ENCODE measurements around the gene ARHGAP30.
"Not testable (repeated sequence)": the region's sequence is repeated elsewhere in the genome, so short reads cannot be mapped to it uniquely, and the experiment has no call there.

ARHGAP30 gene, protein sequence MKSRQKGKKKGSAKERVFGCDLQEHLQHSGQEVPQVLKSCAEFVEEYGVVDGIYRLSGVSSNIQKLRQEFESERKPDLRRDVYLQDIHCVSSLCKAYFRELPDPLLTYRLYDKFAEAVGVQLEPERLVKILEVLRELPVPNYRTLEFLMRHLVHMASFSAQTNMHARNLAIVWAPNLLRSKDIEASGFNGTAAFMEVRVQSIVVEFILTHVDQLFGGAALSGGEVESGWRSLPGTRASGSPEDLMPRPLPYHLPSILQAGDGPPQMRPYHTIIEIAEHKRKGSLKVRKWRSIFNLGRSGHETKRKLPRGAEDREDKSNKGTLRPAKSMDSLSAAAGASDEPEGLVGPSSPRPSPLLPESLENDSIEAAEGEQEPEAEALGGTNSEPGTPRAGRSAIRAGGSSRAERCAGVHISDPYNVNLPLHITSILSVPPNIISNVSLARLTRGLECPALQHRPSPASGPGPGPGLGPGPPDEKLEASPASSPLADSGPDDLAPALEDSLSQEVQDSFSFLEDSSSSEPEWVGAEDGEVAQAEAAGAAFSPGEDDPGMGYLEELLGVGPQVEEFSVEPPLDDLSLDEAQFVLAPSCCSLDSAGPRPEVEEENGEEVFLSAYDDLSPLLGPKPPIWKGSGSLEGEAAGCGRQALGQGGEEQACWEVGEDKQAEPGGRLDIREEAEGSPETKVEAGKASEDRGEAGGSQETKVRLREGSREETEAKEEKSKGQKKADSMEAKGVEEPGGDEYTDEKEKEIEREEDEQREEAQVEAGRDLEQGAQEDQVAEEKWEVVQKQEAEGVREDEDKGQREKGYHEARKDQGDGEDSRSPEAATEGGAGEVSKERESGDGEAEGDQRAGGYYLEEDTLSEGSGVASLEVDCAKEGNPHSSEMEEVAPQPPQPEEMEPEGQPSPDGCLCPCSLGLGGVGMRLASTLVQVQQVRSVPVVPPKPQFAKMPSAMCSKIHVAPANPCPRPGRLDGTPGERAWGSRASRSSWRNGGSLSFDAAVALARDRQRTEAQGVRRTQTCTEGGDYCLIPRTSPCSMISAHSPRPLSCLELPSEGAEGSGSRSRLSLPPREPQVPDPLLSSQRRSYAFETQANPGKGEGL

DNA sequence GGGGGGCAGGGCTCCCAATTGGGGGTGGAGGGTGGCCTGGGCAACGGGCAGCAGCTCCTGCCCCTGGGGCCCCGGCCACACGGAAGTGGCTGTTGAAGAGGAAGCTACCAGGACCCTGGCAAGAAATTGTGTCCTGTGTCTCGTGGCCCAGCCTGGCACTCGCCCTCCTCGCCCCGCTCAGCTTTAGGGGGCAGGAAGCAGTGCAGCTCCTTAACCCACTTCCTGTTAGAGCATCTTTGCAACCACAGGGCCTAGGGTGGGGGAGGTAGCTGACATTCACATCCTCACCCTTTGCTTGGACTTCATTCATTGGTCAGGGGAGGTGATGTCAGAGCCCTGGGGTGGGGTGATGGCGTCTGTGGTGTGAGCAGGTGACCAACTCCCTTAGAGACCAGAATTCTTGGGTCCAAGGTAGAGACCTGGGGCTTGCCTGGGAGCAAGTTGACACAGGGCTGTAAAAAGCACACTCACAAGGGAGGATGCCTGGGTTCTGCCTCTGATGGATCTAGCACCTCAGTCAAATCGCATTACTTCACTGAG, at the start of gene ARHGAP30:
Gene ARHGAP30, minus strand, starts transcription at position 161 of the 540 bp plus-strand sequence. CDS start 267 bp downstream, outside the sequence.
- peak; percentile 45 for DNase-seq (ENCODE audit: low read depth, low spot score)

DNA sequence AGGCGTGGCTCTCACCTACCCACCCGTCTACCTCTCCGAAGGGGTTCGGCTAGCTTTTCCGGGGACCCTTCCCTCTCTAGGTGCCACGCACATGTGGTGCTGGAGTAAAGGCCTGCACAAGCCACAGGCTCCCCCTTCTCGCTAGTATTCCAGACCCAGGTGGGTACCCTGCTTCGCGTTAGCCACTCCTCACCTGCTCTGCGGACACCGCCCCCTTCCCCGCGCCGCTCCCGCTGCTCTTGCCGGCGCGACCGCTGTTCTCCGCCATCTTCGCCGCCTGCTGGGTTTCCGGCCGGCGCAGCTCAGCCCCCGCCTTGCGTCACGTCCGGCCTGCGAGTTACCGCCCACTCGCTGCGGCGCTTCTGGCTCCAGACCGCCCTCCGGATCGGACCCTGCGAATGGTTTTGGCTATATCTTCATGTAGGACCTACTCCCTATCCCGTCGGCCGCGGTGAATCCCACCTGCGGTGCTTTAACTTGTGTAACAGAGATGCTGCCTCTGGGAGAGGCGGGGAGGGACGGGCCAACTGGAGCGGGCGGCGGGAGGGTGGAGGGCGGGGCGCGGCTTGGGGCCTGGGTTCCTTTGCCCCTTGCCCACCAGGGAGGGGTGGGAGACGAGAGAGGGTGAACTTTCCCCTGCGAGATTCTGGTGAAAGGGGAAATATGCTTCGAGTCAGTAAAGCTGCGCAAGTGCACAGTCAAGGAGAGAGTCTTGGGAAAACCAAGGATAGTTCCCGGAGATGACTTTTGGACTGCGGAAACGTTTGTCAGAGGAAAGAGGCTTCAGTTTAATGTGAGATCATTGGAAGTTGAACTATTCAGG, 48.3 kb upstream of the ARHGAP30 start, which contains the start of the genes NIT1 and PFDN2:
Gene NIT1, plus strand, starts transcription at position 347 of the 823 bp plus-strand sequence. Its CDS starts 72 bp downstream, at position 419.
Gene PFDN2, minus strand, starts transcription at position 279 of the 823 bp plus-strand sequence. Its CDS starts 11 bp downstream, at position 268.
- DNase-seq (ENCODE audit: low read depth, low spot score): peak; percentile 66

DNA sequence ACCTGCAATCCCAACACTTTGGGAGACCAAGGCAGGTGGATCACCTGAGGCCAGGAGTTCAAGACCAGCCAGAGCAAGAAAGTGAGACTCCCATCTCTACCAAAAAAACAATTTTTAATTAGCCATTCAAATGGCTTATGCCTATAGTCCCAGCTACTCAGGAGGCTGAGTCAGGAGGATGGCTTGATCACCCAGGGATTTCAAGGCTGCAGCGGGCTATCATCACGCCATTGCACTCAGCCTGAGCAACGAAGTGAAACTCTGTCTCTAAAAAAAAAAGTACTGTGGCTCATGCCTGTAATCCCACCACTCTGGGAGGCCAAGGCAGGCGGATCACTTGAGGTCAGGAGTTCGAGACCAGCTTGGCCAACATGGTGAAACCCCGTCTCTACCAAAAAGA, 46.3 kb upstream of the ARHGAP30 start:
- DNase-seq (ENCODE audit: low read depth, low spot score): not testable (repeated sequence)

DNA sequence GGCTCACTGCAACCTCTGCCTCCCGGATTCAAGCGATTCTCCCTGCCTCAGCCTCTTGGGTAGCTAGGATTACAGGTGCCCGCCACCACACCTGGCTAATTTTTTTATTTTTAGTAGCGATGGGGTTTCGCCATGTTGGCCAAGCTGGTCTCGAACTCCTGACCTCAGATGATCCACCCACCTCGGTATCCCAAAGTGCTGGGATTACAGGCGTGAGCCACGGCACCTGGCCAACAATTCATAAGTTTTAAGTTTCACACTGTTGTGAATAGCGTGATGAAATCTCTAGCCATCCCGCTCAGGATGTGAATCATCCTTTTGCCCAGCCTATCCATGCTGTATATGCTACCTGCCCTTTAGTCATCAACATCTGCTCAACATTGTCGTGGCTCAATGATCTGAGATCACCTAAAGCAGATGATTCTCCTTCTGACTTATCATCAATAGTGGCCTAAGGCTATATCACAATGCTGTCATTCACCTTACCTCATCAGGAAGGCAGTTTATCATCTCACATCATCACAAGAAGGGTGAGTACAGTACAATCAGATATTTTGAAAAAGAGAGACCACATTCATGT, 45.5 kb upstream of the ARHGAP30 start:
- DNase-seq (ENCODE audit: low read depth, low spot score): no peak

DNA sequence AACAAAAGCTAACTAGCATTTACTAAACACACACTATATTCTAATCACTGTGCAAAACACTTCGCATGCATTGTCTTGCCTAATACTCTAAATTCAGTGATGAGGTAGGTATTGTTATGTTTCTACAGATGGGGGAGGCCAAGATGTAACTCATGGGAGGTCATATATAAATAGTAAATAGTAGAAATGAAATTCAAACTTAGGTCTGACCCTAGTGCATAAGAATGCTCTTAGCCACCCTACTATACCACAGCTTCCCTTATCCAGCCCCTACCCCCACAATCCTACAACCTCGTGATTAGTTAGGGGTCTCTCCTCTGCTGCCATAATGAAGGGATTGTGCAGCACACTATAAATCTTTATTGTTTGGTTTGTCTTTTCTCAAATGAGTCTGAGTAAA, 44.9 kb upstream of the ARHGAP30 start:
- DNase-seq (ENCODE audit: low read depth, low spot score): no peak

DNA sequence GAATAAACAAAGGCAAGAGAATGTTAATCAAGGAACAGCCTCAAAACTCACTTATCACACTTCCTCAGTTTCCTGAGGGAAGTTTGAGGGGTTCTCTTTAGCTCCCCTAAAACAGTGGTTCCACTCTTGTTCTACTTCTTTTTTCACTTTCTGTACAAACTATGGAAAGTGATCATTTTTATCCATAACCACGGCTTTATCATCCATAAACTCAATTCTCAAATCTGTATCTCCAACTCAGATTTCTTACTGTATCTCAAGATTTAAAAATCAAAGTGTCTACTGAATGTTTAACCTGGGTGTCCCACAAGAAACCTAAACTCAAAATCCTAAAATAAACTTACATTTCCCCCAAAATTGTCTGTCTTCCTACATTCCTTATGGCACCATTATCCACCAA, 44.2 kb upstream of the ARHGAP30 start:
- no peak for DNase-seq (ENCODE audit: low read depth, low spot score)

DNA sequence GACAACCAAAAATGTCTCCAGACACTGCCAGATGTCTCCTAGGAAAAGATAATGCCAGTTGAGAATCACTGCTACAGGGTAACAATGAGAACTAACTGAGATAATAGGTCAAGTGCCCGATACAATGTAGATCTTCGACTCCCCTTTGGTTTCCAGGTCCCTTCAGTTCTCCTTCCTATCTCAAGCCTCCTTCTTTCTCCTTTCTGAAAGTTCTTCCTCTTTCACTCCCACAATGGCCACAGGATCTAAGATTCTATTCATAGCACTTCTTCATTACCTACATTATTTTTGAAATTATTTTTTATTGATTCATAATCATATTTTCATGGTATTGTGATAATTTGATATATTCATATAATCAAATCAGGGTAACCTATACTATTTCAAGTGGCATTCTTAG, 41.8 kb upstream of the ARHGAP30 start:
- DNase-seq (ENCODE audit: low read depth, low spot score): no peak

DNA sequence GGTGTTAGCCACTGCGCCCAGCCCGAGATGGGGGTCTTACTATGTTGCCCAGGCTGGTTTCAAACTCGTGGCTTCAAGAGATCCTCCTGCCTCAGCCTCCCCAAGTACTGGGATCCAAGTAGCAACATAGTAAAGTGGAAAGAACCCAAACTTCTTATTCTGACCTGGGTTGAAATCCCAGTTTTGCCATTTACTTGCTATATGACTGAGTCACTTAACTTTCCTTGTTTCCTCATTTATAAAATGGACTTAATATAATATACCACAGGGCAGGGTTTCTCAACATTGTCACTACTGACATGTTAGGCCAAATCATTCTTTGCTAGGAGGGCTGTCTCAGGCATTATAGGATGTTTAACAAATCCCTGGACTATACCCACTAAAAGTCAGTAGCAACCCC, 41.4 kb upstream of the ARHGAP30 start:
- no peak for DNase-seq (ENCODE audit: low read depth, low spot score)

DNA sequence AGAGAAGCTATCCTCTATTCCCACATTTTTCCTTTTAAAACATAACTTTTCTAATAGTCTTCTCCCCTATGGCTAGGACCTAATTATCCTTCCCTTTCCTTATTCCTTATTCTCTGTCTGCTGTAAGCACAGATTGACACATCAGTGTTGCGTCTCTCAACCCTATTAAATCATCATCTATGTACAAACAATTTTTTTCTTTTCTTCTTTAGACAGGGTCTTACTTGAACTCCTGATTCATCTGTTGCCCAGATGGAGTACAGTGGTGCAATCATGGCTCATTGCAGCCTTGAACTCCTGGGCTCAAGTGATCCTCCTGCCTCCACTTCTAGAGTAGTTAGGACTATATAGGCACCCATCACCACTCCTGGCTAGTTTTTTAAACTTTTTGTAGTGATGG, 36.7 kb upstream of the ARHGAP30 start:
- DNase-seq (ENCODE audit: low read depth, low spot score): no peak

DNA sequence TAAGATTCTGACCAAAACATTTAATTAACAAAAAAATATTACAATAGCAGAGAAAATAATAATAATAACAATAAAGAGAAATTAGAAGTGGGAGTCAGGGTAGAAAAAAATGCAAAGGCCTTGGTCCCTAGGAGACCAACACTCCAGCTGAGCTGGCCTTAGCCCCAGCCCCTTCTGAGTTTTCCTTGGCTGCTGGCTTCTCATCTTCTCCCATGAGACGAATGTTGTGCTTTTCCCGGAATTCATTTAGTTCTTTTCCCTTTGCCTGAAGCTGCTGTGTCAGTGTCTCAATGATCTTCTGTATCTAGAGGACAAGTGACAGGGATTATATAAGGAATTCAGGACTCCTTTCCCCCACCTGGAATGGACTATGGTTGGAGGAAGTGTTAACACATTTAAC, 30.9 kb upstream of the ARHGAP30 start:
- DNase-seq (ENCODE audit: low read depth, low spot score): no peak

DNA sequence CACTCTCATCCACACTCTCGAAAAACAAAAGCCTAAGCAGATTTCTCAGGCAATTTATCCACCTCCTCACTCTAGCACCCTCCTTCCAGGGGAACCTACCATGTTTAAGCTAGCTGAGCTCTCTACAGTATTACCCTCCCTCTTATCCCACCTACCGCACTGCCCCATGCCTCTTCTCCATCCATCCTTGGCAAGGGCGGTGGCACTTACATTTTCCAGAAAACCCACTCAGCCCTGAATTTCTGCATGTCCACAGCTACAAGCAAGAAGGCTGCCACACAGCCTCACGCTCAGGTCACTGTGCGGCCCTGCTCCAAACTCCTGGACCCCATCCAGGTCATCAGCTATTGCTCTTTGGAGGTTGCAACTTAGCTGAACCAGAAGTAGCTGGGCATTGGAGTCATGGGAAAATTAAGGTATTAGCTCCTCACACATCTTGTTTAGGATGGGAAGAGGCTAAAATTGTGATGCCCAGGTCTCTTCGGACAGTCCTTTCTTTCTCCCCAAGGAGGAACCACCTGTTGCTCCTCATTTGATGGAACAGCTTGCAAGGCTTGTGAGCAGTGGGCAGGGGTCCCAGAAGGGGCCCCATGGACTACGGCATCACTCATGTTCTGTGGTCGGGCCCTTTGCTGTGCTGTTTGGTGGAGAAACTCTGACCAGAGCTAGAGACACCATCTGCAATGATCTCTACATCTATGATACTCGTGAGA, 29.6 kb upstream of the ARHGAP30 start:
- DNase-seq (ENCODE audit: low read depth, low spot score): no peak

DNA sequence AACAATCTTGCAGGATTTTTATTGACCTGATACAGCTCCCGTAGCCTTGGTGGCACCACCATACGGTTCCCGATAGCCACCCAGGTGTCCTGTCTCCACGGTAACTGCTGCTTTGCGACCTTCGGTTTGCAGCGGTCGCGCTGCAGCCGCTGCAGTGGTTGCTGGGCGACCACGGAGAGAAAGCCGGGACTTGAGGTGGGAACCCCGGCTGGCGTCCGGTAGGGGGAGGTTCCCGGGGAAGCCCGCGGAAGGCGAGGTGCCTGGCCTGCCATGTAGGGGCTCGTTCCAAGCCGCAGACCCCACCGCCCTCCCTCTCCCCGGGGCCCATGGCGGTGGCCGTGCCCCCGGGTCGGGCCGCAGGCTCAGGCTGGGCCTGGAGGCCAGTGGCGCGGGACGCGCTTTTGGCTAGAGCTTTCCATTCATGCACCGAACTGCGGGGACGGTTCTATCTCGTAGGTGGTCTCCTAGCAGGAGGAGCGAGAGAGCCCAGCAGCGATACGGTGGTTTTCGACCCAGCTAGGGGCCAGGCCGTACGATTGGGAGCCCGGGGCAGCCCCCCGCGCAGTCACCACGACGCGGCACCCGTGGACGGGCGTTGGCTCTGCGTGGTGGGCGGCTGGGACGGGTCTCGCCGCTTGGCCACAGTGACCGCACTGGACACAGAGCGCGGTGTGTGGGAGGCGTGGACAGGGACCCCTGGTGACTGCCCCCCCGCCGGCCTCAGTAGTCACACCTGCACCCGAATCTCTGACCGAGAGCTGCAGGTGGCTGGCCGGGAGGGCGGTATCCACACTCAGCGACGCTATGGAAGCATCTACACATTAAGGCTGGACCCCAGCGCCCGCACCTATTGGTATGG, 28.7 kb upstream of the ARHGAP30 start, which contains the start of gene KLHDC9:
Gene KLHDC9, plus strand, starts transcription at position 152 of the 859 bp plus-strand sequence. Its CDS starts 175 bp downstream, at position 327.
- DNase-seq (ENCODE audit: low read depth, low spot score): peak; percentile 14

DNA sequence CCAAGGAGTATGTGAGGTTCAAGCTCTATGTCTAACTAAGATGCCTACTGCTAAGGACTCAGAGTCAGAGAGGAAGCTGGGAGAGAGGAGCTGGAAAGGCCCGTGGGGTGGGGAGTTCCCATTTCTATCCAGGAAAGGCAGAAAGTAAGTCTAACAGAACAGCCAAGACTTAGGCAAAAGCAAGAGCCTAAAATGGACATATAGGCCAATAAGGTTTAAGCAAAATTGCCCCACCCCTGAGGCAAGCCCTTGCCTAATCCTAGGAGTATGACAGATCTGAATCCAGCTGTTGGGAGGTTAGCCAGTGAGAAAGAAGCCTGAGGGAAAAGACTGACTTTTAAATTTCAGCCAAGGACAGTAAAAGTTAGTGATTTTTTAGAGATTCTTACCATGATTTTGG, 26.8 kb upstream of the ARHGAP30 start:
- no peak for DNase-seq (ENCODE audit: low read depth, low spot score)

DNA sequence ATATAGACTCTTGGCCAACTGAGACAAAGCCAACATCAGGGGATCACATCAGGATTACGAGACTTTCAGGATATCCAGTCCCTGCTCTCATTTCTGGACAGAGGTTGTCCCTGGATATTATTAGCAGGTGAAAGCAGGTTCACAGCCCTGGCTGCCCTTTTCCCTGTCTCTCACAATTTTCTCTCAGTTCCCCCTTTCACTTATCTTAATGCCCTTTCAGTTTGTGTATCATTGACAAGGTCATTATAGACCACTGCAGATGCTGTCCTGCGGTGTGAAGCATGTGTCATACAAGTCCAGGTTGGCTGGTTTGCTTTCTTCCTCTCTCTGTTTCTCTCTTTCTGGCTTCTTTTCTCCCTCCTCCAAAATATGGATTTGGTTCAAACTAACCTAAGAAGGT, 26.3 kb upstream of the ARHGAP30 start:
- DNase-seq (ENCODE audit: low read depth, low spot score): no peak

DNA sequence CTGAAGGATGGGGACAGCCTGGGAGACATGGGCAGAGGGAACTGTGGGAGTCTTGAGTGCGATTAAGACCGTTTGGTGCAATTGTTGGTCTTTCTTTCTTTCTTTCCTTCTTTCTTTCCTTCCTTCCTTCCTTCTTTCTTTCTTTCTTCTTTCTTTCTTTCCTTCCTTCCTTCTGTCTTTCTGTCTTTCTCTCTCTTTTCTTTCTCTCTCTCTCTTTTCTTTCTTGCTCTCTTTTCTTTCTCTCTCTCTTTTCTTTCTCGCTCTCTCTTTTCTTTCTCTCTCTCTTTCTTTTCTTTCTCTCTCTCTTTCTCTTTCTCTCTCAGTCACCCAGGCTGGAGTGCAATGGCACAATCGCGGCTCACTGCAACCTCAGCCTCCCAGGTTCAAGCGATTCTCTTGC, 25.5 kb upstream of the ARHGAP30 start:
- DNase-seq (ENCODE audit: low read depth, low spot score): no peak

DNA sequence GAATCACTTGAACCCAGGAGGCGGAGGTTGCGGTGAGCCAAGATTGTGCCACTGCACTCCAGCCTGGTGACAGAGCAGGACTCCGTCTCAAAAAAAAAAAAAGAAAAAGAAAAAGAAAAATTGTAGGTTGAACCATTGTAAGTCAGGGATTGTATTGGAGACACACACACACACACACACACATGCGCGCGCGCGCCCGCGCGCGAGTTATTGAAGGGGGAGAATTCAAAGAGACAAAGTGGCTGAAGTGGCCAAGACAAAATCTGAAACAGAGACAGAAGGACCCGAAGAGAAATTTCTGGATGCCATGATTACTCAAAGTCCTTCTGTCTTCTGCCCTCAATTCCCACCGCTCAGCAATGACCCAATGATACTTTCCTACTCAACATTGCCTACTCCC, 24.8 kb upstream of the ARHGAP30 start:
- no peak for DNase-seq (ENCODE audit: low read depth, low spot score)

DNA sequence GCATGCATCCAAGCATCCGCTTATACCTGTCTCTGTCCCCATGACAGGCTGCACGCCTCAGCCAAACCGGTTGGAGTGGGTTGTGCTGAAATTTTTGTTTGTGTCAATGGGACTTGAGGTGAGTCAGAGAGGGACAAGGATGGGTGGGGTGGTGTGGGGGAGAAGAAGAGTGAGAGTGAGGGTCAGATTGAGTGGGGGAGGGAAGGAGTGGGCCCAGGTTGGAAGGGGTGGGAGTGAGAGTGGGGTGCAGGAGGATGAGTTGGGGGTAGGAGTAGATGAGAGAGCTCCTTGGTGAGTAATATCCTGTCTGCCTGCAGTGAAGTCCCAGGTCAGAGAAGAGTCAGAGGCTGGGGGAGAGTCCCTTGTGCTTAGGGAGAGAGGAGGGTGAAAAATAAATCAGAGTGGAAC, 22.9 kb upstream of the ARHGAP30 start:
- no peak for DNase-seq (ENCODE audit: low read depth, low spot score)

DNA sequence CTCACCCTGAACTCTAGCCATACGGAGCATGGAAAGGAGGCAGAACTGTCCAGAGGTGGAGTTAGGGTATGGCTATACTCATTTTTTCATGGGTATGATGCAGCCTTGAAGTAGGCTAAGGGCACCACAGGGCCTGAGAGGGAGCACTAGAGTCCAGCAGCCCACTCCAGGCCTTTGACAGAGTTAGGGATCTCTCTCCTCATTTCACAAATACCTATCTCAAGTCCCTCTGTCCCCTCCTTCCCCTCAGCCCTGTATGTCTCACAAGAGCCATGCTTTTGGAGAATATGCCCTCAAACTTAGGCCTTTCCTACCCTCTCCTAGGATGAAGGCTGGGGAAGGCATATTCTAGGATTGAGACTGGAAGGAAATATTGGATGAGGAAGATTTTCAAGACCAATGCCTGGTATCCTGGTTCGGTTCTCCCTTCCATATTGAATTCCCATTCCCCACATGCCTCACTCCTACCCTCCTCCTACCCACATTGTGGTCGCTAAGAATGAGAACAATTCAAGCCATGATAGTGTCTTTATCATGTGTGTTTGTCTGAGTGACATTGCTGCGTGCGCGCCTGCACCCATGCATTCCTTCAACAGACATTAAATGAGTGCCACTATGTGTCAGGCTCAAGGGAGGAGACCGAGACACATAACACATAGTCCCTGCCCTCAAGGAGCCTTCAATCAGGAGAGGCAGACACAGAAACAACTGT, 22.3 kb upstream of the ARHGAP30 start:
- no peak for DNase-seq (ENCODE audit: low read depth, low spot score)
